Hepatocyte (in vitro differentiated cells): ENCODE results near the gene NOL9. TPM values are rescaled to one million over a fixed set of nuclear protein-coding genes. Genes with fewer than 3 reads are reported as not detected.

Experiments used
- DNase-seq: peaks from one replicate; pipeline ENCODE4 v3.0.0-alpha.2; 2016; ENCODE audit warnings: low spot score
- H2AFZ ChIP-seq: fragments of 200-600 bp; sonication (generic); 2 replicates; pipeline ENCODE4 v1.6.0; 2016; ENCODE audit warnings: antibody characterized with exemption, mild to moderate bottlenecking
- H3K27ac ChIP-seq: fragments of 200-600 bp; sonication (generic); 2 replicates; pipeline ENCODE4 v1.5.1; 2016; ENCODE audit warnings: mild to moderate bottlenecking
- H3K27me3 ChIP-seq: fragments of 200-600 bp; sonication (generic); 2 replicates; pipeline ENCODE4 v1.6.1; 2016
- H3K36me3 ChIP-seq: fragments of 200-600 bp; sonication (generic); replicated peaks from 2 replicates; pipeline ENCODE4 v1.5.1; 2016; ENCODE audit warnings: low read depth; ENCODE audit not compliant: insufficient read depth
- H3K4me1 ChIP-seq: fragments of 200-600 bp; sonication (generic); 2 replicates; pipeline ENCODE4 v1.5.1; 2016; ENCODE audit warnings: mild to moderate bottlenecking, moderate library complexity; ENCODE audit not compliant: insufficient read depth
- H3K4me2 ChIP-seq: fragments of 200-600 bp; sonication (generic); 2 replicates; pipeline ENCODE4 v1.6.0; 2016
- H3K4me3 ChIP-seq: fragments of 200-600 bp; sonication (generic); 2 replicates; pipeline ENCODE4 v1.5.1; 2016; ENCODE audit warnings: mild to moderate bottlenecking
- H3K79me2 ChIP-seq: fragments of 200-600 bp; sonication (generic); 2 replicates; pipeline ENCODE4 v1.6.0; 2017; ENCODE audit warnings: mild to moderate bottlenecking
- H3K9me2 ChIP-seq: fragments of 200-600 bp; sonication (generic); replicated peaks from 2 replicates; pipeline ENCODE4 v1.6.0; 2017; ENCODE audit warnings: mild to moderate bottlenecking; ENCODE audit not compliant: insufficient read depth
- H3K9me3 ChIP-seq: fragments of 200-600 bp; sonication (generic); 2 replicates; pipeline ENCODE4 v1.5.1; 2016; ENCODE audit warnings: low read depth, mild to moderate bottlenecking
- H4K20me1 ChIP-seq: fragments of 200-600 bp; sonication (generic); 2 replicates; pipeline ENCODE4 v1.6.0; 2016; ENCODE audit warnings: mild to moderate bottlenecking; ENCODE audit not compliant: insufficient read depth, poor library complexity, severe bottlenecking
- CTCF ChIP-seq: fragments of 200-600 bp; sonication (generic); IDR thresholded peaks from 2 replicates; pipeline ENCODE4 v1.5.1; 2016; ENCODE audit warnings: antibody characterized with exemption, mild to moderate bottlenecking; ENCODE audit not compliant: poor library complexity
- EZH2 ChIP-seq: fragments of 200-600 bp; sonication (generic); IDR thresholded peaks from 2 replicates; pipeline ENCODE4 v1.6.1; 2016; ENCODE audit warnings: antibody characterized with exemption, mild to moderate bottlenecking, borderline replicate concordance
- EZH2phosphoT487 ChIP-seq: fragments of 200-600 bp; sonication (generic); IDR thresholded peaks from one replicate; pipeline ENCODE4 v1.6.1; 2018; ENCODE audit warnings: antibody characterized with exemption, mild to moderate bottlenecking, low read depth, moderate library complexity; ENCODE audit not compliant: unreplicated experiment, severe bottlenecking
- WGBS: methylation state at CpG from one replicate; pipeline ENCODE4 v1.1.6; 2016; ENCODE audit warnings: low lambda C conversion rate; ENCODE audit errors: missing lambda C conversion rate; 5-methylcytosine and 5-hydroxymethylcytosine counted together
- polyA plus RNA-seq: library from polyadenylated mRNA; unstranded; fragments of >200 nt; fragmentation: Nextera tagmentation; extraction: Ambion mirVana; gene quantifications from 2 replicates; pipeline ENCODE4 v1.2.1, GENCODE V29; 2016
- total RNA-seq: library from RNA; depleted of rRNA; stranded (reverse); fragments of >200 nt; gene quantifications from 2 replicates; pipeline ENCODE4 v1.2.3, GENCODE V29; 2014

The NOL9 gene
- total and polyA plus RNA-seq, 2 experiments from 2014 or later = 13.7 to 21.6 TPM

GRCh38 chr1:6596351-6596750, 42.0 kb upstream of the NOL9 start:
- Histone ChIP-seq H3K79me2 (peaks cover 48% of the 10 kb centered on the region), H3K9me2 (no peaks in the 10 kb centered on the region), H3K27me3 (no peaks in the 10 kb centered on the region), H2AFZ (no peak overlapping the region), H3K27ac (no peak overlapping the region), H3K4me2 (no peak overlapping the region), H3K36me3 (no peaks in the 10 kb centered on the region), H3K9me3 (no peaks in the 10 kb centered on the region), H4K20me1 (peaks cover 31% of the 10 kb centered on the region), H3K4me3 (no peak overlapping the region), H3K4me1 (peaks cover 14% of the 10 kb centered on the region)
- DNase-seq = no peak
- WGBS = 81% methylated on average over 7 of the region's 7 CpGs
- no peak for TF ChIP-seq EZH2
- TF ChIP-seq CTCF = no peak
- TF ChIP-seq EZH2phosphoT487 = no peak

GRCh38 chr1:6594977-6595740, 40.8 kb upstream of the NOL9 start:
- Histone ChIP-seq H3K79me2 (peaks cover 41% of the 10 kb centered on the region), H3K9me3 (no peaks in the 10 kb centered on the region), H4K20me1 (peaks cover 25% of the 10 kb centered on the region), H3K4me2 (no peak overlapping the region), H2AFZ (no peak overlapping the region), H3K36me3 (no peaks in the 10 kb centered on the region), H3K4me1 (peaks cover 8% of the 10 kb centered on the region), H3K27me3 (no peaks in the 10 kb centered on the region), H3K9me2 (no peaks in the 10 kb centered on the region), H3K27ac (no peak overlapping the region), H3K4me3 (no peak overlapping the region)
- no peak for DNase-seq
- no peak for TF ChIP-seq EZH2phosphoT487
- no peak for TF ChIP-seq CTCF
- no peak for TF ChIP-seq EZH2
- 96% methylated on average over 11 of the region's 11 CpGs for WGBS

- Histone ChIP-seq H3K79me2 (peaks cover 27% of the 10 kb centered on the region), H3K9me2 (no peaks in the 10 kb centered on the region), H3K4me3 (no peak overlapping the region), H3K4me1 (no peaks in the 10 kb centered on the region), H3K9me3 (no peaks in the 10 kb centered on the region), H4K20me1 (peaks cover 13% of the 10 kb centered on the region), H3K36me3 (no peaks in the 10 kb centered on the region), H3K27me3 (no peaks in the 10 kb centered on the region), H3K27ac (no peak overlapping the region), H2AFZ (no peak overlapping the region), H3K4me2 (no peak overlapping the region)
- TF ChIP-seq CTCF = no peak
- no peak for TF ChIP-seq EZH2phosphoT487
- TF ChIP-seq EZH2 = no peak
- no peak for DNase-seq
- 96% methylated on average over 15 of the region's 15 CpGs for WGBS
These were observed 39.5 kb upstream of the NOL9 start for GRCh38 chr1:6593810-6594209.
